ENCODE data around the gene NCK2.

NCK2 gene

GRCh38 chr2:105787376-105788318, 42.9 kb downstream of the NCK2 start:
- DNase-seq (ENCODE audit: low read depth) = no peak

GRCh38 chr2:105788670-105789290, 44.1 kb downstream of the NCK2 start:
- no peak for TF ChIP-seq CTCF (IDR thresholded peaks at IDR 0.05; ENCODE audit: control insufficient read depth, insufficient read depth, low read depth, low read length, missing control alignments)
- no peak for DNase-seq (ENCODE audit: low read depth)
- no peak overlapping the region for H3K4me3 ChIP-seq (ENCODE audit: control insufficient read depth, low read depth, low read length)

More at GRCh38 chr2:105787376-105788318, 42.9 kb downstream of the NCK2 start:
- TF ChIP-seq CTCF (IDR thresholded peaks at IDR 0.05; ENCODE audit: control insufficient read depth, insufficient read depth, low read depth, low read length, missing control alignments) = no peak
- no peak overlapping the region for H3K4me3 ChIP-seq (ENCODE audit: control insufficient read depth, low read depth, low read length)

- H3K4me3 ChIP-seq (ENCODE audit: control insufficient read depth, low read depth, low read length) = no peak overlapping the region
- DNase-seq (ENCODE audit: low read depth) = no peak
- TF ChIP-seq CTCF (IDR thresholded peaks at IDR 0.05; ENCODE audit: control insufficient read depth, insufficient read depth, low read depth, low read length, missing control alignments) = peak; percentile 11
Measured at GRCh38 chr2:105789745-105790460, 45.2 kb downstream of the NCK2 start.

GRCh38 chr2:105790461-105791149, 45.9 kb downstream of the NCK2 start:
- no peak for DNase-seq (ENCODE audit: low read depth)
- H3K4me3 ChIP-seq (ENCODE audit: control insufficient read depth, low read depth, low read length) = no peak overlapping the region
- no peak for TF ChIP-seq CTCF (IDR thresholded peaks at IDR 0.05; ENCODE audit: control insufficient read depth, insufficient read depth, low read depth, low read length, missing control alignments)

GRCh38 chr2:105791229-105791628, 46.5 kb downstream of the NCK2 start:
- H3K4me3 ChIP-seq (ENCODE audit: control insufficient read depth, low read depth, low read length) = no peak overlapping the region
- DNase-seq (ENCODE audit: low read depth) = no peak

More at GRCh38 chr2:105791229-105791628, 46.5 kb downstream of the NCK2 start:
- no peak for TF ChIP-seq CTCF (IDR thresholded peaks at IDR 0.05; ENCODE audit: control insufficient read depth, insufficient read depth, low read depth, low read length, missing control alignments)
